ENCODE measurements around the gene DNLZ. TPM values are rescaled to one million over a fixed set of nuclear protein-coding genes. Genes with fewer than 3 reads are reported as not detected.
A peak's percentile ranks its signal among the peaks of the same experiment; 100 is the strongest.

The DNLZ gene
- total and polyA plus RNA-seq, 3 experiments from 2014 or later, result 40.6 to 65.6 (median 43.0) TPM

DNA sequence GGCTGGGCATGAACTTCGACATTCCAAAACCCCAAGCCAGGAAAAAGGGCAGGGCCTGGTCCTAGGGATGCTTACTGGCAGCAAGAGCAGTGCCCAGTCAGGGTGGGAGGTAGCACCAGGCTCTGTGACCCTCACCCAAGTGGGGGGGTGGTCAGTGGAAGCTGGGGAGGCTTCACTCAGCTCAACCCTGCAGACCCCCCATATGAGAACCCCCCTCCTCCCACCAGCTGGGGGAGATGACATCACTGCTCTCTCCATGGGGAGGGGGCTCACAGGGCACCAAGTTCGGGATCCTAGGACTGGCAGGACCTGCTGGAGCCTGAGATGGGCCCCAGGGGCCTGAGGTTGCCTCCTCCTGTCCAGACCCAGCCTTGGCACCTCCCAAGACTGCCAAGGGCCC, 4.7 kb downstream of the DNLZ start:
- CTCF ChIA-PET, result no interaction called here
- no peak overlapping the region for H3K27ac Mint-ChIP-seq
- DNase-seq, result no peak
- Histone ChIP-seq H3K4me1 (ENCODE audit: insufficient read depth, low read length) (peaks cover 2% of the 10 kb centered on the region), H3K9me3 (ENCODE audit: low read length) (no peaks in the 10 kb centered on the region), H3K27ac (ENCODE audit: low read depth, low read length) (no peak overlapping the region), H3K27me3 (ENCODE audit: insufficient read depth, low read length, poor library complexity, severe bottlenecking) (no peaks in the 10 kb centered on the region), H3K36me3 (ENCODE audit: insufficient read depth, low read length) (no peaks in the 10 kb centered on the region), H3K4me3 (ENCODE audit: low read length) (no peak overlapping the region)
- H3K9me3 Mint-ChIP-seq, result no peaks in the 10 kb centered on the region
- H3K27me3 Mint-ChIP-seq, result no peaks in the 10 kb centered on the region
- H3K4me3 Mint-ChIP-seq, result no peak overlapping the region
- H3K36me3 Mint-ChIP-seq, result peaks cover 0 to 20% (median 0%) of the 10 kb centered on the region in 3 donors
- POLR2A ChIA-PET, result no interaction called here
- H3K4me1 Mint-ChIP-seq, result peaks cover 0 to 7% (median 0%) of the 10 kb centered on the region in 3 donors

DNA sequence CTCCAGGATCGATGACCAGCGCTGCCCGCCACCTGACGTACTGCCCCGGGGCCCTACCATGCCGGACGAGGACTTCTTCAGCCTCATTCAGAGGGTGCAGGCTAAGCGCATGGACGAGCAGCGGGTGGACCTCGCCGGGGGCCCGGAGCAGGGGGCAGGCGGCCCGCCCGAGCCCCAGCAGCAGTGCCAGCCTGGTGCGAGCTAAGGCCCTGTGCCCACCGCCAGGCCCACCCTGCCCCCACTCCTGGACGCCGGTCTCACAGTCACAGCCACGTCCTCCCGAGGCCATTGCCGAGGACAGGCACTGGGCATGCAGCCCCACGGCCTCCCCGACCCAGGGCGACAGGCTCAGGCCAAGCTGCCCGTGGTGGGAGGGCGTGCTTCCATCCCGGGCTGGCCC, 5.5 kb downstream of the DNLZ start:
- Mint-ChIP-seq H3K9me3 (no peaks in the 10 kb centered on the region), H3K4me3 (no peak overlapping the region), H3K27ac (no peak overlapping the region), H3K27me3 (no peaks in the 10 kb centered on the region), H3K4me1 (peaks cover 0 to 7% (median 0%) of the 10 kb centered on the region in 3 donors), H3K36me3 (peaks cover 0 to 20% (median 0%) of the 10 kb centered on the region in 3 donors)
- H3K36me3 ChIP-seq (ENCODE audit: insufficient read depth, low read length), result no peaks in the 10 kb centered on the region
- ChIA-PET POLR2A (no interaction called here), CTCF (no interaction called here)
- H3K27ac ChIP-seq (ENCODE audit: low read depth, low read length), result no peak overlapping the region
- no peaks in the 10 kb centered on the region for H3K27me3 ChIP-seq (ENCODE audit: insufficient read depth, low read length, poor library complexity, severe bottlenecking)
- H3K9me3 ChIP-seq (ENCODE audit: low read length), result no peaks in the 10 kb centered on the region
- no peak for DNase-seq
- no peaks in the 10 kb centered on the region for H3K4me1 ChIP-seq (ENCODE audit: insufficient read depth, low read length)
- H3K4me3 ChIP-seq (ENCODE audit: low read length), result no peak overlapping the region

DNA sequence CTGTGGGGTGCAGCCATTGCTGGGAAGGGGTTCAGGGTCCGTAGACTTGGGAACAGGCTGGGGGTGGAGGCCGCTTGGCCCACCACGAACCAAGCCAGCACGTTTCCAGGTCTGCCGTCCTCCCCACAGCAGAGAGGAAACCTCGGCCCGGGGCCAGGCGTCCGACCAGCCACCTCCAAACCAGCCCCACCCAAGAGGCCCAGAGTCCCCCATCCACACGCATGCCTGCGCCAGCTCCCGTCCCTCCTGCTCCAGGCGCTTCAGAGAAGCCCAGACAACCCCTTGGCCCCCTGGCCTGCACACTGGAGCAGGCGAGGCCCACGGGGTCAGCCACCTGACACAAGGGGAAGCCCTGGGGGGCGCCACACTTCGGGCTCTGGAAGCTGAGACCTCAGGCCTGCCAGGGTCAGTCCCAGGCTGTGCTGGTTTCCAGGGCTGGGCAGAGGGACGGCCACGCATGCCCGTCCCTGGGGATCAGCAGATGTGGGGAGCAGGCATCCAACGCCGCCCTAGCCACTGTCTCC, 6.3 kb downstream of the DNLZ start:
- Mint-ChIP-seq H3K36me3 (peaks cover 0 to 16% (median 0%) of the 10 kb centered on the region in 3 donors), H3K9me3 (no peaks in the 10 kb centered on the region), H3K4me3 (no peak overlapping the region), H3K27ac (no peak overlapping the region), H3K4me1 (no peaks in the 10 kb centered on the region), H3K27me3 (no peaks in the 10 kb centered on the region)
- Histone ChIP-seq H3K27ac (ENCODE audit: low read depth, low read length) (no peak overlapping the region), H3K9me3 (ENCODE audit: low read length) (no peaks in the 10 kb centered on the region), H3K27me3 (ENCODE audit: insufficient read depth, low read length, poor library complexity, severe bottlenecking) (no peaks in the 10 kb centered on the region), H3K4me3 (ENCODE audit: low read length) (no peak overlapping the region), H3K4me1 (ENCODE audit: insufficient read depth, low read length) (no peaks in the 10 kb centered on the region), H3K36me3 (ENCODE audit: insufficient read depth, low read length) (no peaks in the 10 kb centered on the region)
- CTCF ChIA-PET, result no interaction called here
- POLR2A ChIA-PET, result no interaction called here
- no peak for DNase-seq

DNA sequence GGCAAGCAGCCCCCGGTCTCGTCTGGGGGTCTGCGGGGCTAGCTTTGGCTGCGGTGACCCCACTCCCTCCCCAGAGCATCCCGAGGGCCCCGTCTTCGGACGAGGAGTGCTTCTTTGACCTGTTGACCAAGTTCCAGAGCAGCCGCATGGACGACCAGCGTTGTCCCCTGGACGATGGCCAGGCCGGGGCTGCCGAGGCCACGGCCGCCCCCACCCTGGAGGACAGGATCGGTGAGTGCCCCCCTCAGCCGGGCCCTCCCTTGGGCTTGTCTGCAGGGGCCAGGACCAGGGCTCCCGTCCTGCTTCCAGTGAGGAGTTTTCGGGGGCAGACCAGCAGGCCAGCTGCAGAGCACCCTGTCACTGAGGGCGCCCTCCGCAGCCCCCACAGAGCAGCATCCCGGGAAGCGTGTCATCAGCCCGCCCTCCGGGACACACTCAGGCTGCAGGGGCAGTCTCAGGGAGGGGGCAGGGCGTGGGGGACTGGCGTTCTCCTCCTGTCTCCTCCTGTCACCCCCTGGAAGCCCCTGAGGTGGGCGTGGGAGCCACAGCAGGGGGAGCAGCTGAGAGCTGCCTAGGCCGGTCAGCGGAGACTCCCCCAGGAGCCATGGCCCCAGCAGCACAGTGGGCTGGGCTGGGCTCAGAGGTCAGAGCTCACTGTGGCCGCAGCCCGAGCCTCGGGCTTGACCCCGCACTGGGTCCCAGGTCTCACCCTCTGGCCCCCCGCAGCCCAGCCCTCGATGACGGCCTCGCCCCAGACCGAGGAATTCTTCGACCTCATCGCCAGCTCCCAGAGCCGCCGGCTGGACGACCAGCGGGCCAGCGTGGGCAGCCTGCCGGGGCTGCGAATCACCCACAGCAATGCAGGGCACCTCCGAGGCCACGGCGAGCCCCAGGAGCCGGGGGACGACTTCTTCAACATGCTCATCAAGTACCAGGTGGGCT, 7.7 kb downstream of the DNLZ start:
- no peaks in the 10 kb centered on the region for H3K27me3 Mint-ChIP-seq
- Histone ChIP-seq H3K4me3 (ENCODE audit: low read length) (no peak overlapping the region), H3K36me3 (ENCODE audit: insufficient read depth, low read length) (no peaks in the 10 kb centered on the region), H3K4me1 (ENCODE audit: insufficient read depth, low read length) (no peaks in the 10 kb centered on the region), H3K9me3 (ENCODE audit: low read length) (no peaks in the 10 kb centered on the region), H3K27me3 (ENCODE audit: insufficient read depth, low read length, poor library complexity, severe bottlenecking) (no peaks in the 10 kb centered on the region), H3K27ac (ENCODE audit: low read depth, low read length) (no peak overlapping the region)
- H3K4me3 Mint-ChIP-seq, result no peak overlapping the region
- ChIA-PET CTCF (no interaction called here), POLR2A (no interaction called here)
- peaks cover 0 to 12% (median 0%) of the 10 kb centered on the region in 3 donors for H3K36me3 Mint-ChIP-seq
- no peak for DNase-seq
- H3K9me3 Mint-ChIP-seq, result no peaks in the 10 kb centered on the region
- H3K4me1 Mint-ChIP-seq, result no peaks in the 10 kb centered on the region
- H3K27ac Mint-ChIP-seq, result no peak overlapping the region

DNA sequence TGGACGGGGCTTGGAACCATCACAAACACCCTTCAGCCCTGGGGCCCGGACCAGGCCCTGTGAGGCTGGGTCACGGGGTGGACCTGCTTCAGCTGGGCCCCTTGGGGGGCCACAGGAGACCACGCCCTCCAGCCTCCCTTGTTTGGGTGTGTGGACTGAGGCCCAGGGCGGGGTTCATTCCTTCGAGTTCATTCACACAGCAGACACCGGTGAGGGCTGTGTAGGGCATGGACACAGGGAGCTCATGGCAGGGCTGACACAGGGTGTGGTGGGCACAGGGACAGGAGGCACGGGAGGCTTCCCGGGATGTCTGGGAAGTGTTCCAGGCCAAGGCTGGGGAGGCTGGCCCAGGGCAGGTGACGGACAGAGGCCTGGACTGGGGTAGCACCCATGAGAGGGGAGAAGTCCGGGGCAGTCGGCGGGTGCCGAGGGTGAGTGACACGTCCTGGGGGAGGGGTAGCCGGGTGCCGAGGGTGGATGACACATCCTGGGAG, 8.9 kb downstream of the DNLZ start:
- Histone ChIP-seq H3K27me3 (ENCODE audit: insufficient read depth, low read length, poor library complexity, severe bottlenecking) (no peaks in the 10 kb centered on the region), H3K36me3 (ENCODE audit: insufficient read depth, low read length) (no peaks in the 10 kb centered on the region), H3K9me3 (ENCODE audit: low read length) (no peaks in the 10 kb centered on the region), H3K4me1 (ENCODE audit: insufficient read depth, low read length) (no peaks in the 10 kb centered on the region), H3K27ac (ENCODE audit: low read depth, low read length) (no peak overlapping the region), H3K4me3 (ENCODE audit: low read length) (no peak overlapping the region)
- no peaks in the 10 kb centered on the region for H3K27me3 Mint-ChIP-seq
- no peaks in the 10 kb centered on the region for H3K4me1 Mint-ChIP-seq
- H3K36me3 Mint-ChIP-seq, result peaks cover 0 to 4% (median 0%) of the 10 kb centered on the region in 3 donors
- DNase-seq, result no peak
- H3K27ac Mint-ChIP-seq, result no peak overlapping the region
- ChIA-PET POLR2A (interaction anchor here (0.5 kb wide), 1 partner anchor 58 kb away, joined by 3 read pairs; no protein-coding TSS in a partner anchor), CTCF (no interaction called here)
- H3K4me3 Mint-ChIP-seq, result peak overlapping the region in 1 of 7 donors; percentile 48
- no peaks in the 10 kb centered on the region for H3K9me3 Mint-ChIP-seq

DNA sequence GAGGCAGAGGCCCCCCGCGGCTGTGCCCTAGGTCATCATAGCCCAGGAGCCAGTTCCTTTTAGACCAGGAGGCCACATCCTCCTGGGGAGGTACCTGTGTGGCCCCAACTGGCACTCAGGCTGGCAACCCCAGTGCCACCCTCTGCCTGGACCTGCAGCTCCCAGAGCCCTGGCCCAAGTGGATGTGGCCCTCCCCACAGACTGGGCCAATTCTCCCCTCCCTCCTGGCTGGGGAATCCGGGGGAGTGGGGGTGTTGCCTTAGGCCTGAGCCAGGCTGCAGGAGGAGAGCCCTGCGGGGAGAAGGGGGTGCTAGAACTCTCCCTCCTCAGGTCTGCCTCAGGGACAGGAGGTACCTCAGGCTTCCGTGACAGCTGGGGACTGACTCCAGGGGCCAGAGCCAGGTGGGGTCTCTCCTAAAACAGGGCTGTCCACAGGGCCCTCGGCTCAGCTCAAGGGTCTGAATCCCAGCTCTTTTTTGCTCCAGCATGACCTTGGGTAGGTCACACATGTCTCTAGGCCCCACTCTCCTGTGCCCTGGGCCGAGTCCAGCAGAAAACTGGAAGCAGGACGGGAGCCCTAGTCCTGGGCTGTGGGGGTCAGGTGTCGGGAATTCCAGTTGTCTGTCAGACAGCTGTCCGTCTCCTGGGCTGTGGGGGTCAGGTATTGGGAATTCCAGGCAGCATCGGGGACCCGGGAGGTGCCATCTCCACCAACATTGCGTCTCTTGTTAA, 9.6 kb downstream of the DNLZ start:
- Histone ChIP-seq H3K27ac (ENCODE audit: low read depth, low read length) (no peak overlapping the region), H3K4me3 (ENCODE audit: low read length) (no peak overlapping the region), H3K36me3 (ENCODE audit: insufficient read depth, low read length) (no peaks in the 10 kb centered on the region), H3K4me1 (ENCODE audit: insufficient read depth, low read length) (no peaks in the 10 kb centered on the region), H3K27me3 (ENCODE audit: insufficient read depth, low read length, poor library complexity, severe bottlenecking) (no peaks in the 10 kb centered on the region), H3K9me3 (ENCODE audit: low read length) (no peaks in the 10 kb centered on the region)
- no peak for DNase-seq
- Mint-ChIP-seq H3K4me1 (no peaks in the 10 kb centered on the region), H3K27me3 (no peaks in the 10 kb centered on the region), H3K27ac (no peak overlapping the region), H3K9me3 (no peaks in the 10 kb centered on the region), H3K36me3 (no peaks in the 10 kb centered on the region), H3K4me3 (no peak overlapping the region)
- ChIA-PET CTCF (no interaction called here), POLR2A (interaction anchor here (0.5 kb wide), 1 partner anchor 58 kb away, joined by 3 read pairs; no protein-coding TSS in a partner anchor)

DNA sequence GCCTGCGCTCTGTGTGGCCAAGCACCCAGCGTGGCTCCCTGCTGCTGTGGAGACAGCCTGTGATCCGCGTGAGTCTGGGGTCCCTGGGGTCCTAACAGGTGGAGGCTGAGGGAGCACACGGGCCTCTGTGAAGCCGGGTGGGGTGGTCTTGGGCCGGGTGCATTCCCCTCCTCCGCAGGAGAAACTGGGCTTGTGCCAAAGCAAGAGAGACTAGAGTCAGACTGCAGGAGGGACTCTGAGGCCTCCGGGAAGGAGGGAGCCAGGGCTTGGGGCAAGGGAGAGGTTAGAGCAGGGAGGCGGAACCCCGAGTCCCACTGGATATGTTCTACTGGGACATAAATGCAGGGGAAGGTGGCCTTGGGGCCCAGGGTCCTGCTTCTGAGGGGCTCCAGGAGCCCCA, 10.5 kb downstream of the DNLZ start:
- Histone ChIP-seq H3K4me3 (ENCODE audit: low read length) (no peak overlapping the region), H3K4me1 (ENCODE audit: insufficient read depth, low read length) (no peaks in the 10 kb centered on the region), H3K27me3 (ENCODE audit: insufficient read depth, low read length, poor library complexity, severe bottlenecking) (no peaks in the 10 kb centered on the region), H3K9me3 (ENCODE audit: low read length) (no peaks in the 10 kb centered on the region), H3K27ac (ENCODE audit: low read depth, low read length) (no peak overlapping the region), H3K36me3 (ENCODE audit: insufficient read depth, low read length) (no peaks in the 10 kb centered on the region)
- Mint-ChIP-seq H3K36me3 (no peaks in the 10 kb centered on the region), H3K27ac (no peak overlapping the region), H3K9me3 (no peaks in the 10 kb centered on the region), H3K4me3 (no peak overlapping the region), H3K27me3 (no peaks in the 10 kb centered on the region), H3K4me1 (no peaks in the 10 kb centered on the region)
- DNase-seq, result no peak
- ChIA-PET CTCF (no interaction called here), POLR2A (no interaction called here)

DNA sequence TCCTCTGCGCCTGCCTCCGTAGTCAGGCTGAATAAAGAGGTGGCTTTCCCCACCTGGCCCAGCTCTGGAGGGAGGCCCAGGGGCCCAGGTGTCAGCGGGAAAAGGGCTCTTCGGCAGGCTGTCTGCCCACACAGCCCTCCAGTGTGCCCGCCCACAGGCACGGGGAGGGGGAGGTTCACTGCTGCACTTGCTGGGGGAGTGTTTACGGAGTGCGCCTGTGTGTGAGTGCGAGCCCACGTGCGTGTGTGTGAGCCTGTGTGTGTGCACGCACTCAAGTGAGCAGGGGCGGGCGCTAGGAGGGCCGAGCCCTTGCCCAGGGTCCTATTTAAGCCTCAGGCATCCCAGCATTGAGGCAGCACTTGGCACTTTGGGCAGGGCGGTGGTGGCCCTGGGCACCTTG, 10.9 kb downstream of the DNLZ start:
- Histone ChIP-seq H3K4me1 (ENCODE audit: insufficient read depth, low read length) (no peaks in the 10 kb centered on the region), H3K4me3 (ENCODE audit: low read length) (no peak overlapping the region), H3K27ac (ENCODE audit: low read depth, low read length) (no peak overlapping the region), H3K27me3 (ENCODE audit: insufficient read depth, low read length, poor library complexity, severe bottlenecking) (no peaks in the 10 kb centered on the region), H3K9me3 (ENCODE audit: low read length) (no peaks in the 10 kb centered on the region), H3K36me3 (ENCODE audit: insufficient read depth, low read length) (no peaks in the 10 kb centered on the region)
- Mint-ChIP-seq H3K4me1 (no peaks in the 10 kb centered on the region), H3K9me3 (no peaks in the 10 kb centered on the region), H3K27me3 (no peaks in the 10 kb centered on the region), H3K27ac (no peak overlapping the region), H3K36me3 (no peaks in the 10 kb centered on the region), H3K4me3 (no peak overlapping the region)
- ChIA-PET POLR2A (no interaction called here), CTCF (no interaction called here)
- no peak for DNase-seq
